Heart right ventricle (tissue), 16 donors: ENCODE data around the gene ANKRD22. TPM values are rescaled to one million over a fixed set of nuclear protein-coding genes. Genes with fewer than 3 reads are reported as not detected.

ENCODE experiments used
- ATAC-seq, 8 donors: fragments of 200-7000 bp; cut with Tn5 transposase; one replicate each; pipeline ENCODE4 v1.9.1; 2020; ENCODE audit warnings: mild to moderate bottlenecking in 8 of 8, moderate library complexity in 8 of 8, moderate number of reproducible peaks in 1 of 8
- DNase-seq, 2 donors: peaks; one replicate each; pipeline ENCODE4 v3.0.0-alpha.2; 2020
- H3K27ac ChIP-seq, 10 donors: fragments of 200-600 bp; sonication (generic) in 2 of 10; one replicate each; pipeline versions ENCODE4 v1.5.0 to v1.8.0; 2020 to 2022; ENCODE audit warnings: mild to moderate bottlenecking in 3 of 10
- H3K27me3 ChIP-seq, 7 donors: fragments of 200-600 bp; one replicate each; pipeline ENCODE4 v1.8.0; 2021 to 2022; ENCODE audit warnings: mild to moderate bottlenecking in 2 of 7
- H3K36me3 ChIP-seq, 9 donors: fragments of 200-600 bp; sonication (generic) in 1 of 9; one replicate each; pipeline versions ENCODE4 v1.5.0 to v1.8.0; 2020 to 2022; ENCODE audit warnings: mild to moderate bottlenecking in 2 of 9
- H3K4me1 ChIP-seq, 9 donors: fragments of 200-600 bp; sonication (generic) in 1 of 9; one replicate each; pipeline versions ENCODE4 v1.5.0 to v1.8.0; 2020 to 2022; ENCODE audit warnings: mild to moderate bottlenecking in 4 of 9
- H3K4me3 ChIP-seq, 10 donors: fragments of 200-600 bp; sonication (generic) in 2 of 10; one replicate each; pipeline versions ENCODE4 v1.5.0 to v1.8.0; 2020 to 2022; ENCODE audit warnings: mild to moderate bottlenecking in 7 of 10, moderate library complexity in 2 of 10
- H3K9me3 ChIP-seq, 11 donors: fragments of 200-600 bp in 10 of 11; sonication (generic) in 2 of 11; one replicate each; pipeline versions ENCODE4 v1.5.0 to v1.8.0; 2013 to 2022; ENCODE audit warnings: mild to moderate bottlenecking in 2 of 11, control low read depth in 1 of 11, moderate library complexity in 1 of 11
- WGBS, 2 donors: extraction: QIAGEN DNeasy Blood & Tissue Kit; methylation state at CpG; one replicate each; pipeline ENCODE4 v1.1.7; 2013; ENCODE audit warnings: inconsistent platforms in 1 of 2; 5-methylcytosine and 5-hydroxymethylcytosine counted together
- intact Hi-C, 10 donors: fragments of 100-400 bp; cut with DNase I; formaldehyde crosslinking; loops; one replicate each; pipeline versions ENCODE4 v1.11.1 to v1.14.2; 2022
- polyA plus RNA-seq, 2 donors: library from polyadenylated mRNA; stranded (reverse); fragments of 200-250 nt; gene quantifications; one replicate each; pipeline ENCODE4 v1.2.3, GENCODE V29; 2013
- total RNA-seq, 10 donors: library from RNA; stranded (reverse); fragmentation: NEBNext Ultra II Directional in 3 of 10; extraction: Animal tissue kit (Norgen Biotek cat#: 25700) in 3 of 10; gene quantifications; one replicate each; pipeline versions ENCODE4 v1.2.1 to v1.2.4, GENCODE V29; 2021 to 2023
- TF ChIP-seq, protein P1 (sequence below), 9 donors: fragments of 200-600 bp; sonication (generic) in 2 of 9; IDR thresholded peaks; one replicate each; pipeline versions ENCODE4 v1.5.0 to v1.8.0; 2021 to 2022; ENCODE audit warnings: antibody characterized with exemption in 9 of 9, mild to moderate bottlenecking in 5 of 9, moderate library complexity in 1 of 9
- donor health status: Arrhythmogenic right ventricular cardiomyopathy.
- donor health status: ischemic (EF 13 %, LVEDD 7.1; RV severe dilation, severe dysfunction).
- donor health status: healthy with polysubstance abuse.
- donor health status: DM: no; HTN: yes; CAD: no.
- donor health status: DM: no; HTN: no; CAD: no.
- donor health status: ischemic (EF 25% LVEDD 6.9; RV normal size, moderate dysfunction).
- donor health status: ischemic (EF 25% LVEDD 5.7; RV mildly dilated, moderate dysfunction).
- donor health status: healthy.
- donor health status: DM: yes; HTN: yes; CAD: no.
- donor health status: Ischemic cardiomyopathy.
- donor health status: ischemic (EF 35%, LVEDD 5.7; RV mildly dilated, moderate dysfunction).
- donor health status: nonischemic (EF 11% LVEDD 7.7; RV severe dilation, severe dysfunction).
- donor health status: DM: yes; HTN: yes; CAD: no.
- donor health status: PGD.
- donor health status: ischemic (EF 29% LVEDD 5.4; RV normal size, mild dysfunction).
- donor health status: nonischemic (EF 23%, LVEDD 6.1; RV moderate dilation, normal function).

The ANKRD22 gene
- total and polyA plus RNA-seq, 12 donors = 0.12 to 4.9 (median 0.15) TPM; not detected in 8

DNA sequence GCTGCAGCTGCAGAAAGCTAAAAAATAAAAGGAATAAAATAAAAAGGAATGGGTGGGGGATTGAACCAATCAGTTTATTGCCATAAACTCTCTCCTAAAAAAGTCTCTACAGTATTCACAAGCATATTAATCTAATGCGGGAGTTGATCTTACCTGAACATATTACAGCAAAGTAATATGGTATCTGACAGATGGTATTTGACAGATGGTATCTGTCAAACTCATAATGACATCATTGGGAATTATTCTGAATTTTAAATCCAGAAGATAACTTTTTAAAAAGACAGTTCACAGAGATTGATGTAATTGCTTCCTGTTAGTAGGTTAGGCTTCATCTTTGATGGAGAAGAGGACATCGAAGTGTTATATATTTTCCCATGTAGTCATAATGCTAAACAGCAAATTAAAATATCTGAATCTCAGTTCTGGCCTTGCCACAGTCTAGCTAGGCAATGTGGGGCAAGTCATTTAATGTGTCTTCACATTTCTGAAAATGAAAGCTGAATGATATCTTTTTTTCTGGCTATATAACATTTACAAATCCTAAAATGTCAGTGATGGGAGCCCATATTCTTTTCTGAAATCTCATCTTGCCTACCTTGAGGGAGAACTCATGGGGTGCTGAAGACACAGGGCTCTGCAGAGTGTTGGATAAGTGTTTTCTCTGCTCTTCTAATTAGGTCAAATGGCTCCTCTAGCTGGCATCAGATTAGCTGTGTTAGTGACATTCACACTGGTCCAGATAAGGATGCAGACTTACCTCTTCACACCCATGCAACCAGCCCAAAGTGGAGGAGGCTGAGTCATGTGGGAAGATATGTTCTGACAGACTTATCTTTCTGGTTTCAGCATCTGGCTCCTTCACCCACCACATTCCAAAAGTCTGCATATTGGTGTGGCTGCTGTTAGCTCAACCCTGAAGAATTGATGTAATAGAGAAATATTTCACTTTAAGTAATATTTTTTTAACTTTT lies 51.2 kb downstream of the ANKRD22 start:
- Histone ChIP-seq H3K27ac (no peak overlapping the region), H3K9me3 (no peaks in the 10 kb centered on the region), H3K4me1 (no peaks in the 10 kb centered on the region), H3K27me3 (peaks cover 0 to 8% (median 0%) of the 10 kb centered on the region in 7 donors), H3K4me3 (no peak overlapping the region), H3K36me3 (no peaks in the 10 kb centered on the region)
- DNase-seq (no peak), ATAC-seq (no peak)
- intact Hi-C loops = loop anchor here in 1 of 10 donors (10.0 kb wide), 1 partner anchor 96 kb away; the partner anchor contains the start of gene LIPK
- TF ChIP-seq, protein P1, sequence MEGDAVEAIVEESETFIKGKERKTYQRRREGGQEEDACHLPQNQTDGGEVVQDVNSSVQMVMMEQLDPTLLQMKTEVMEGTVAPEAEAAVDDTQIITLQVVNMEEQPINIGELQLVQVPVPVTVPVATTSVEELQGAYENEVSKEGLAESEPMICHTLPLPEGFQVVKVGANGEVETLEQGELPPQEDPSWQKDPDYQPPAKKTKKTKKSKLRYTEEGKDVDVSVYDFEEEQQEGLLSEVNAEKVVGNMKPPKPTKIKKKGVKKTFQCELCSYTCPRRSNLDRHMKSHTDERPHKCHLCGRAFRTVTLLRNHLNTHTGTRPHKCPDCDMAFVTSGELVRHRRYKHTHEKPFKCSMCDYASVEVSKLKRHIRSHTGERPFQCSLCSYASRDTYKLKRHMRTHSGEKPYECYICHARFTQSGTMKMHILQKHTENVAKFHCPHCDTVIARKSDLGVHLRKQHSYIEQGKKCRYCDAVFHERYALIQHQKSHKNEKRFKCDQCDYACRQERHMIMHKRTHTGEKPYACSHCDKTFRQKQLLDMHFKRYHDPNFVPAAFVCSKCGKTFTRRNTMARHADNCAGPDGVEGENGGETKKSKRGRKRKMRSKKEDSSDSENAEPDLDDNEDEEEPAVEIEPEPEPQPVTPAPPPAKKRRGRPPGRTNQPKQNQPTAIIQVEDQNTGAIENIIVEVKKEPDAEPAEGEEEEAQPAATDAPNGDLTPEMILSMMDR (IDR thresholded peaks at IDR 0.05) = no peak
- 77 to 82% methylated on average over 2 of the region's 2 CpGs for whole genome bisulfite sequencing, 2 donors

DNA sequence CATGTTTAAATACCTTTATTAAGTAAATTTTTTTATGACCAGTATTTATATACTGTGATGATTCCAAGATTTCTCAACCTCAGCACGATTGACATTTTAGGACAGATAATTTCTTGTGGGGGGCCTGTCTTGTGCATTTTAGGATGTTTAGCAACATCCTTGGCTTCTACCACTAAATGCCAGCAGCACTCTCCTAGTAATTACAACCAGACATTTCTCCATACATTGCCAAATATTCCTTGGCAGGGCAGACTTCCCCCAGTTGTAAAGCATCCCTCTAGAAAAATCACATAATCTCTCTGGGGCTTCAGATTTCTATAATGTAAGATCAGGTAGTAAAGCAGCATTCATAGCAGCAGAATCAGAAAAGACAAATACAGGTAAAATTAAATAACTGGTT lies 56.9 kb downstream of the ANKRD22 start:
- Histone ChIP-seq H3K36me3 (no peaks in the 10 kb centered on the region), H3K27ac (no peak overlapping the region), H3K4me3 (no peak overlapping the region), H3K9me3 (no peaks in the 10 kb centered on the region), H3K27me3 (peaks cover 0 to 8% (median 0%) of the 10 kb centered on the region in 7 donors), H3K4me1 (peaks cover 0 to 25% (median 0%) of the 10 kb centered on the region in 9 donors)
- TF ChIP-seq, protein P1 (IDR thresholded peaks at IDR 0.05) = no peak
- 69 to 80% methylated on average over 1 of the region's 1 CpG for WGBS, 2 donors
- ATAC-seq (no peak), DNase-seq (no peak)
- intact Hi-C loops = loop anchor here in 6 of 10 donors (10.0 kb wide), 4 partner anchors 100 to 230 kb away; partner anchors contain the start of genes LIPJ (in 1 of the 6) and RNLS (in 1 of the 6)

DNA sequence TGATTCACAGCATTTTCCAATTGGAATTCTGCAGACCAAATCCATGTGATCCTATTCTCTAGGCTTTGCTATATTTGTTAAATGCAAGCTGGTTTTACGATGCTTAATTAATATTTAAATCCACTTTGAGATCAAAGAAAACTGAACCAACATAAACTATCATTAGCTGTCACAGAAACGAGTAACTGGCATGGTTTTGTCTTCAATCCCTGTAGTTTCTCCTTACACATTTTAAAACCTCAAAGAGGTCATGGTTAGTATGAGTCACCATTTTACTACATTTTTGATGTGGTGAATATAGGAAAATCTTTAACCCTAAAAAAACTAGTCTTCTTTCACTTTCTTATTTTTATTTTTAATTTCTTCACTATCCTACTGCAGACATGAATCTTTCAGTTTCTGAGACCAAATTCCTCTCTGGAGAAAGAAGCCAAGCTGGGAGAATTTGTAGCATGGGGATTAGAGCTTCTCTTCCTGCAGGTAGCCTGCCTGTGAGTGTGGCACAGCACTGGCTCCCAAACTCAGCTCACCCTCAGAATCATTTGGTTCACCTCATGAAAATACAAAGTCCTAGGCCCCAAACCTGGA lies 57.8 kb downstream of the ANKRD22 start:
- Histone ChIP-seq H3K4me1 (peaks cover 0 to 25% (median 0%) of the 10 kb centered on the region in 9 donors), H3K36me3 (no peaks in the 10 kb centered on the region), H3K27me3 (peaks cover 0 to 8% (median 0%) of the 10 kb centered on the region in 7 donors), H3K9me3 (no peaks in the 10 kb centered on the region), H3K4me3 (no peak overlapping the region), H3K27ac (no peak overlapping the region)
- intact Hi-C loops = loop anchor here in 6 of 10 donors (10.0 kb wide), 4 partner anchors 99 to 229 kb away; partner anchors contain the start of genes LIPJ (in 1 of the 6) and RNLS (in 1 of the 6)
- DNase-seq (no peak), ATAC-seq (no peak)
- 69 to 70% methylated on average over 2 of the region's 2 CpGs for WGBS, 2 donors
- TF ChIP-seq, protein P1 (IDR thresholded peaks at IDR 0.05) = no peak

DNA sequence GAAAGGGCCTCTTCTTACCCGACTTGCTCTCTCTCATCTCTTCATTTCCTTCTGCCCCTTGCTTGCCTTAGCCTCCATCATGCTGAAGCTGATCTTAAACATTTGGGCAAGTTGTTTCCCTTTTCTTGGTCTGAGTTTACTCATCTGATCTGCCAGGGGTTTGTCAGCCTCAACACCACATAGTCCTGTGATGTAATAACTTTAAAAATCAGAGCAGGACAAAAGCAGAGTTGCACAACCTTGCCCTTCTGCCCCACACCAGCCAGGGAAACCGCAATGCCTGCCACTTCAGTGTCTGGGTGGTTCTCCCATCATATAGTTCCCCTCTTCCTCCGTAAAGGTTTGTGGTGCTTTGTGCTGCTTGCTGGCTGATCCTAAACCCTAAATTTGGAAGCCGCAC lies 59.0 kb downstream of the ANKRD22 start:
- no peaks in the 10 kb centered on the region for H3K9me3 ChIP-seq
- DNase-seq (peak; percentile 9 to 26), ATAC-seq (peak in 5 of 8 donors; percentile 21 to 67 (median 60))
- H3K27me3 ChIP-seq = peaks cover 0 to 8% (median 0%) of the 10 kb centered on the region in 7 donors
- WGBS, 2 donors = 83 to 86% methylated on average over 4 of the region's 4 CpGs
- no peaks in the 10 kb centered on the region for H3K36me3 ChIP-seq
- H3K27ac ChIP-seq = peak overlapping the region in 1 of 10 donors; percentile 57
- no peak overlapping the region for H3K4me3 ChIP-seq
- intact Hi-C loops = loop anchor here in 6 of 10 donors (10.0 kb wide), 4 partner anchors 98 to 228 kb away; partner anchors contain the start of genes LIPJ (in 1 of the 6) and RNLS (in 1 of the 6)
- peaks cover 0 to 25% (median 0%) of the 10 kb centered on the region in 9 donors for H3K4me1 ChIP-seq
- TF ChIP-seq, protein P1 (IDR thresholded peaks at IDR 0.05) = no peak
